HepG2 (cell line): ENCODE measurements around the gene KCTD4. TPM values are rescaled to one million over a fixed set of nuclear protein-coding genes. Genes with fewer than 3 reads are reported as not detected.

ENCODE experiments used
- BHLHE40 ChIP-seq: IDR thresholded peaks from 2 replicates; pipeline ENCODE4 v1.6.1; 2011; ENCODE audit warnings: low read length, improper control_type of control experiment
- CEBPG ChIP-seq: IDR thresholded peaks from 2 replicates; pipeline ENCODE4 v1.6.1; 2016
- CREB1 ChIP-seq, 2 experiments: fragments of 450-650 bp in 1 of 2; IDR thresholded peaks; 2 replicates each; pipeline ENCODE4 v1.6.1; 2016 to 2017; ENCODE audit warnings: control low read depth in 1 of 2, mild to moderate bottlenecking in 1 of 2, missing compliant biosample characterization in 1 of 2, missing genetic modification characterization in 1 of 2
- GATAD2A ChIP-seq: IDR thresholded peaks from 2 replicates; pipeline ENCODE4 v1.6.1; 2016
- HMG20A ChIP-seq: IDR thresholded peaks from 2 replicates; pipeline ENCODE4 v1.6.1; 2016; ENCODE audit warnings: borderline replicate concordance
- HNF4G ChIP-seq, 2 experiments: sonication (generic) in 1 of 2; formaldehyde crosslinking in 1 of 2; IDR thresholded peaks; 2 replicates each; pipeline versions ENCODE4 v1.4.0 to v1.6.1; 2011 to 2020; ENCODE audit warnings: borderline replicate concordance in 2 of 2, low read depth in 2 of 2, mild to moderate bottlenecking in 2 of 2, low read length in 1 of 2, missing genetic modification reagents in 1 of 2, moderate library complexity in 1 of 2
- MED1 ChIP-seq: sonication (generic); formaldehyde crosslinking; IDR thresholded peaks from 2 replicates; pipeline ENCODE4 v1.4.0; 2020; ENCODE audit warnings: missing genetic modification reagents
- MIXL1 ChIP-seq: IDR thresholded peaks from 2 replicates; pipeline ENCODE4 v1.6.1; 2016
- NR3C1 ChIP-seq: sonication (generic); formaldehyde crosslinking; IDR thresholded peaks from 2 replicates; pipeline ENCODE4 v1.4.0; 2020; ENCODE audit warnings: missing genetic modification reagents
- RXRB ChIP-seq: IDR thresholded peaks from 2 replicates; pipeline ENCODE4 v1.6.1; 2016; ENCODE audit warnings: borderline replicate concordance, missing genetic modification reagents, missing compliant biosample characterization
- TEAD3 ChIP-seq: optimal IDR thresholded peaks from 2 replicates; pipeline ENCODE3; 2016; ENCODE audit warnings: borderline replicate concordance
- ZMYM4 ChIP-seq: sonication (generic); formaldehyde crosslinking; IDR thresholded peaks from 2 replicates; pipeline ENCODE4 v1.8.1; 2023; ENCODE audit warnings: mild to moderate bottlenecking, missing genetic modification reagents
- ZNF850 ChIP-seq: sonication (generic); formaldehyde crosslinking; conservative IDR thresholded peaks from 2 replicates; pipeline ENCODE4 v1.9.0; 2021; ENCODE audit warnings: mild to moderate bottlenecking, missing genetic modification reagents
- polyA plus RNA-seq, 8 experiments: library from polyadenylated mRNA; depleted of rRNA in 3 of 8; stranded (reverse) in 7 of 8; unstranded in 1 of 8; fragments of >200 nt; fragmentation: Illumina TruSeq in 4 of 8; extraction: Trizol in 4 of 8; gene quantifications; 2 replicates each; pipeline versions ENCODE4 v1.2.1 to v1.2.3, GENCODE V29; 2011 to 2016; ENCODE audit warnings: low read depth in 4 of 8, missing spikeins in 1 of 8, mixed read lengths in 1 of 8; ENCODE audit not compliant: insufficient read depth in 1 of 8
- total RNA-seq, 5 experiments: library from RNA; depleted of rRNA; stranded (reverse); fragments of >200 nt; fragmentation: Illumina TruSeq; extraction: Trizol; gene quantifications; 2 replicates each; pipeline ENCODE4 v1.2.3, GENCODE V29; 2016; ENCODE audit warnings: low read depth in 1 of 5
- TF ChIP-seq, protein P1 (sequence below): IDR thresholded peaks from 2 replicates; pipeline ENCODE4 v1.6.1; 2012; ENCODE audit warnings: low read depth, low read length, improper control_type of control experiment
- TF ChIP-seq, protein P2 (sequence below): IDR thresholded peaks from 2 replicates; pipeline ENCODE4 v1.6.1; 2016
- TF ChIP-seq, protein P3 (sequence below): sonication (generic); formaldehyde crosslinking; IDR thresholded peaks from 2 replicates; pipeline ENCODE4 v1.5.1; 2020; ENCODE audit warnings: mild to moderate bottlenecking, missing genetic modification reagents, borderline replicate concordance

The KCTD4 gene
- total and polyA plus RNA-seq, 2 of the 13 experiments (the other 11 are each of a cell fraction or from before 2014, with no cell fraction given), result not detected

DNA sequence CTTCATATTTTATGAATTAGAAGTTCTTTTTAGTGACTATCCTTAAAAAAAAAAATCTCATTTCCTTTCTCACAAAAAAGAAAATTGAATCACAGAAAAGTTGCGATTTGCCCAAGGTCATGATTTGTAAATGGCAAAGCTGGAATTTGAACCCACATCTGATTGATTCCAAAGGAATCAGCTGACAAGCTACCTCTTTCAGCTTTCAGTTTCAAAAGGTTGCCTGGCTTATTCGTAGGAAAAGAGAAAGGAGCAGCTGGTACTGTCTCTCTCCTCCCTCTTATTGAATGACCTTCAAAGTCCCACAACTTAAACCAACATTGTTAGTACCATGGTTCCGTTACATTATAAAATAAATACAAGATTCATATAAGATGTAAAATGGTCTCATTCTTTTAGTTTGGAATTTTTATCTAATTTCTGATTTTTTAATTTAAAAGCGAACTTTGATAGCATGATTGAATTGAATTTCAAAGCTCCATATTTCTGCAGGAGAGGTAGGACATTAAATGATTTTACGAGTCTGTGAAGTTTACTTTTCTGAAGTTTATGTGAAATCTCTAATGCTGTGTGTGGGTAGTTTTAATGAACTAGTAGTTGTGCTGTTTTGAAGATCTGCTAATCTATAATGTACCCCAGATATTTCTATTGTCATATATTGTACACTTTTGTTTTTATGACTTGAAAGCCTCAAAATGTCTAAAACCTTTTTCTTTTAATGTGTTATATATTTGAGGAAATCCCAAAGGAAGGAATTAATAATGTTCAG lies 18.5 kb upstream of the KCTD4 start (continued):
- TF ChIP-seq, protein P1, sequence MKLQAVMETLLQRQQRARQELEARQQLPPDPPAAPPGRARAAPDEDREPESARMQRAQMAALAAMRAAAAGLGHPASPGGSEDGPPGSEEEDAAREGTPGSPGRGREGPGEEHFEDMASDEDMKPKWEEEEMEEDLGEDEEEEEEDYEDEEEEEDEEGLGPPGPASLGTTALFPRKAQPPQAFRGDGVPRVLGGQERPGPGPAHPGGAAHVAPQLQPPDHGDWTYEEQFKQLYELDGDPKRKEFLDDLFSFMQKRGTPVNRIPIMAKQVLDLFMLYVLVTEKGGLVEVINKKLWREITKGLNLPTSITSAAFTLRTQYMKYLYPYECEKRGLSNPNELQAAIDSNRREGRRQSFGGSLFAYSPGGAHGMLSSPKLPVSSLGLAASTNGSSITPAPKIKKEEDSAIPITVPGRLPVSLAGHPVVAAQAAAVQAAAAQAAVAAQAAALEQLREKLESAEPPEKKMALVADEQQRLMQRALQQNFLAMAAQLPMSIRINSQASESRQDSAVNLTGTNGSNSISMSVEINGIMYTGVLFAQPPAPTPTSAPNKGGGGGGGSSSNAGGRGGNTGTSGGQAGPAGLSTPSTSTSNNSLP, result peak; percentile 81
- no peak for TF ChIP-seq NR3C1 (CRISPR knock-in tag)
- peak; percentile 59 for TF ChIP-seq ZMYM4 (CRISPR knock-in tag)
- TF ChIP-seq TEAD3, result peak; percentile 12
- no peak for TF ChIP-seq HMG20A (CRISPR knock-in tag)
- TF ChIP-seq, protein P2, sequence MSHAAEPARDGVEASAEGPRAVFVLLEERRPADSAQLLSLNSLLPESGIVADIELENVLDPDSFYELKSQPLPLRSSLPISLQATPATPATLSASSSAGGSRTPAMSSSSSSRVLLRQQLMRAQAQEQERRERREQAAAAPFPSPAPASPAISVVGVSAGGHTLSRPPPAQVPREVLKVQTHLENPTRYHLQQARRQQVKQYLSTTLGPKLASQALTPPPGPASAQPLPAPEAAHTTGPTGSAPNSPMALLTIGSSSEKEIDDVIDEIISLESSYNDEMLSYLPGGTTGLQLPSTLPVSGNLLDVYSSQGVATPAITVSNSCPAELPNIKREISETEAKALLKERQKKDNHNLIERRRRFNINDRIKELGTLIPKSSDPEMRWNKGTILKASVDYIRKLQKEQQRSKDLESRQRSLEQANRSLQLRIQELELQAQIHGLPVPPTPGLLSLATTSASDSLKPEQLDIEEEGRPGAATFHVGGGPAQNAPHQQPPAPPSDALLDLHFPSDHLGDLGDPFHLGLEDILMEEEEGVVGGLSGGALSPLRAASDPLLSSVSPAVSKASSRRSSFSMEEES (CRISPR knock-in tag), result 0 out of 2 replicates have a peak, but pooled peaks have one; percentile 24
- TF ChIP-seq MIXL1 (CRISPR knock-in tag), result no peak
- no peak for TF ChIP-seq BHLHE40
- TF ChIP-seq HNF4G (IDR thresholded peaks at IDR 0.05; ENCODE audit: borderline replicate concordance, low read depth, low read length), result 0 out of 2 replicates have a peak, but pooled peaks have one; percentile 24
- TF ChIP-seq HNF4G (CRISPR knock-in tag; IDR thresholded peaks at IDR 0.05; ENCODE audit: borderline replicate concordance, low read depth), result no peak
- 0 out of 2 replicates have a peak, but pooled peaks have one; percentile 10 for TF ChIP-seq RXRB
- TF ChIP-seq CREB1 (IDR thresholded peaks at IDR 0.05), result no peak
- peak; percentile 21; the same call in 1 of the 2 replicates for TF ChIP-seq CREB1 (CRISPR knock-in tag; IDR thresholded peaks at IDR 0.05)
- TF ChIP-seq CEBPG (CRISPR knock-in tag), result 0 out of 2 replicates have a peak, but pooled peaks have one; percentile 6
- TF ChIP-seq MED1 (CRISPR knock-in tag), result 0 out of 2 replicates have a peak, but pooled peaks have one; percentile 16
- TF ChIP-seq GATAD2A, result peak; percentile 59
- TF ChIP-seq ZNF850, result no peak
- TF ChIP-seq, protein P3, sequence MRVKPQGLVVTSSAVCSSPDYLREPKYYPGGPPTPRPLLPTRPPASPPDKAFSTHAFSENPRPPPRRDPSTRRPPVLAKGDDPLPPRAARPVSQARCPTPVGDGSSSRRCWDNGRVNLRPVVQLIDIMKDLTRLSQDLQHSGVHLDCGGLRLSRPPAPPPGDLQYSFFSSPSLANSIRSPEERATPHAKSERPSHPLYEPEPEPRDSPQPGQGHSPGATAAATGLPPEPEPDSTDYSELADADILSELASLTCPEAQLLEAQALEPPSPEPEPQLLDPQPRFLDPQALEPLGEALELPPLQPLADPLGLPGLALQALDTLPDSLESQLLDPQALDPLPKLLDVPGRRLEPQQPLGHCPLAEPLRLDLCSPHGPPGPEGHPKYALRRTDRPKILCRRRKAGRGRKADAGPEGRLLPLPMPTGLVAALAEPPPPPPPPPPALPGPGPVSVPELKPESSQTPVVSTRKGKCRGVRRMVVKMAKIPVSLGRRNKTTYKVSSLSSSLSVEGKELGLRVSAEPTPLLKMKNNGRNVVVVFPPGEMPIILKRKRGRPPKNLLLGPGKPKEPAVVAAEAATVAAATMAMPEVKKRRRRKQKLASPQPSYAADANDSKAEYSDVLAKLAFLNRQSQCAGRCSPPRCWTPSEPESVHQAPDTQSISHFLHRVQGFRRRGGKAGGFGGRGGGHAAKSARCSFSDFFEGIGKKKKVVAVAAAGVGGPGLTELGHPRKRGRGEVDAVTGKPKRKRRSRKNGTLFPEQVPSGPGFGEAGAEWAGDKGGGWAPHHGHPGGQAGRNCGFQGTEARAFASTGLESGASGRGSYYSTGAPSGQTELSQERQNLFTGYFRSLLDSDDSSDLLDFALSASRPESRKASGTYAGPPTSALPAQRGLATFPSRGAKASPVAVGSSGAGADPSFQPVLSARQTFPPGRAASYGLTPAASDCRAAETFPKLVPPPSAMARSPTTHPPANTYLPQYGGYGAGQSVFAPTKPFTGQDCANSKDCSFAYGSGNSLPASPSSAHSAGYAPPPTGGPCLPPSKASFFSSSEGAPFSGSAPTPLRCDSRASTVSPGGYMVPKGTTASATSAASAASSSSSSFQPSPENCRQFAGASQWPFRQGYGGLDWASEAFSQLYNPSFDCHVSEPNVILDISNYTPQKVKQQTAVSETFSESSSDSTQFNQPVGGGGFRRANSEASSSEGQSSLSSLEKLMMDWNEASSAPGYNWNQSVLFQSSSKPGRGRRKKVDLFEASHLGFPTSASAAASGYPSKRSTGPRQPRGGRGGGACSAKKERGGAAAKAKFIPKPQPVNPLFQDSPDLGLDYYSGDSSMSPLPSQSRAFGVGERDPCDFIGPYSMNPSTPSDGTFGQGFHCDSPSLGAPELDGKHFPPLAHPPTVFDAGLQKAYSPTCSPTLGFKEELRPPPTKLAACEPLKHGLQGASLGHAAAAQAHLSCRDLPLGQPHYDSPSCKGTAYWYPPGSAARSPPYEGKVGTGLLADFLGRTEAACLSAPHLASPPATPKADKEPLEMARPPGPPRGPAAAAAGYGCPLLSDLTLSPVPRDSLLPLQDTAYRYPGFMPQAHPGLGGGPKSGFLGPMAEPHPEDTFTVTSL, result peak; percentile 26; the same call in 1 of the 2 replicates
